Airway epithelial cell (primary cell): ENCODE results near the gene REPS1. TPM values are rescaled to one million over a fixed set of nuclear protein-coding genes. Genes with fewer than 3 reads are reported as not detected.

Experiments
- total RNA-seq: library from RNA; depleted of rRNA; stranded (reverse); fragments of >200 nt; gene quantifications from 2 replicates; pipeline ENCODE4 v1.2.3, GENCODE V29; 2015

Gene REPS1, protein sequence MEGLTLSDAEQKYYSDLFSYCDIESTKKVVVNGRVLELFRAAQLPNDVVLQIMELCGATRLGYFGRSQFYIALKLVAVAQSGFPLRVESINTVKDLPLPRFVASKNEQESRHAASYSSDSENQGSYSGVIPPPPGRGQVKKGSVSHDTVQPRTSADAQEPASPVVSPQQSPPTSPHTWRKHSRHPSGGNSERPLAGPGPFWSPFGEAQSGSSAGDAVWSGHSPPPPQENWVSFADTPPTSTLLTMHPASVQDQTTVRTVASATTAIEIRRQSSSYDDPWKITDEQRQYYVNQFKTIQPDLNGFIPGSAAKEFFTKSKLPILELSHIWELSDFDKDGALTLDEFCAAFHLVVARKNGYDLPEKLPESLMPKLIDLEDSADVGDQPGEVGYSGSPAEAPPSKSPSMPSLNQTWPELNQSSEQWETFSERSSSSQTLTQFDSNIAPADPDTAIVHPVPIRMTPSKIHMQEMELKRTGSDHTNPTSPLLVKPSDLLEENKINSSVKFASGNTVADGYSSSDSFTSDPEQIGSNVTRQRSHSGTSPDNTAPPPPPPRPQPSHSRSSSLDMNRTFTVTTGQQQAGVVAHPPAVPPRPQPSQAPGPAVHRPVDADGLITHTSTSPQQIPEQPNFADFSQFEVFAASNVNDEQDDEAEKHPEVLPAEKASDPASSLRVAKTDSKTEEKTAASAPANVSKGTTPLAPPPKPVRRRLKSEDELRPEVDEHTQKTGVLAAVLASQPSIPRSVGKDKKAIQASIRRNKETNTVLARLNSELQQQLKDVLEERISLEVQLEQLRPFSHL
- 26.8 and 32.6 TPM in 2 replicates for total RNA-seq

DNA sequence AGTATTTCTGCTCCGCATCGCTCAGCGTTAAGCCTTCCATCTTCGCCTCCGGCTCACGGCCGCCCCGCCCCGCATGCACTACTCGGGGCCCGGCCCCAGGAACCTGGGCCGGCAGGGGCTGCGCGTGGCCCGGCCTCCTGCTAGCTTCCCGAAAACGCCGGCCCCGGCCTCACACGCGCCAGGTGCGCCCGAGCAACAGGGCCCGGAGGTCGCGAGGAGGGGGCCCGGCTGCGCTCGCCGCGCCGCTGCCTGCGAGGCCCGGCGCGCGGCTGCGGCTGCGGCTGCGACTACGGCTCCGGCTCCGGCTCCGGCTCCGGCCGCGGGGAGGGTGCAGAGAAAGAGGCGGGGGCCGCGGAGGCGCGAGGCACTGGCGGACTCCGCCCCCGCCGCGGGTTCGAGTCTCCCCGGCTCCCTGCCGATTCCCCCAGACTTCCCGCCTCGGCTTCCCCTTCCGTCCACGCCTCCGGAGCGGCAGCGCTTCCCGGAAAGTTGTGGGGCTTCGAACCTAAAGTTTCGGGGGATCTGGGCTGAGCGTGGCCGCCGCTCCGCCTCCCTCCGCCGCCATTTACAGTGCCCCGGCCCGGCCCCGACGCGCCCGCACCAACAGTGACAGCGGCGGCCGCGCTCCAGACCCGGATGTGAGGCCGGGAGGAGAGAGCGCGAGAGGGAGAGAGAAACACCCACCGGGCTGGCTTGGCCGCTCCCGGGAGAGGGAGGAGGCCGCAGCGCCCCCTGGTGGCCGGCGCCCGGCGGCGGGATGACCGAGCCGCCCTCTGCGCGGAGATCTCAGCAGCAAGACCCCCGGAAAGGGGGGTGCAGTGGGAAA lies at the start of gene REPS1:
Gene REPS1, minus strand, starts transcription at position 611 of the 826 bp plus-strand sequence. Its CDS starts 571 bp downstream, at position 40.

DNA sequence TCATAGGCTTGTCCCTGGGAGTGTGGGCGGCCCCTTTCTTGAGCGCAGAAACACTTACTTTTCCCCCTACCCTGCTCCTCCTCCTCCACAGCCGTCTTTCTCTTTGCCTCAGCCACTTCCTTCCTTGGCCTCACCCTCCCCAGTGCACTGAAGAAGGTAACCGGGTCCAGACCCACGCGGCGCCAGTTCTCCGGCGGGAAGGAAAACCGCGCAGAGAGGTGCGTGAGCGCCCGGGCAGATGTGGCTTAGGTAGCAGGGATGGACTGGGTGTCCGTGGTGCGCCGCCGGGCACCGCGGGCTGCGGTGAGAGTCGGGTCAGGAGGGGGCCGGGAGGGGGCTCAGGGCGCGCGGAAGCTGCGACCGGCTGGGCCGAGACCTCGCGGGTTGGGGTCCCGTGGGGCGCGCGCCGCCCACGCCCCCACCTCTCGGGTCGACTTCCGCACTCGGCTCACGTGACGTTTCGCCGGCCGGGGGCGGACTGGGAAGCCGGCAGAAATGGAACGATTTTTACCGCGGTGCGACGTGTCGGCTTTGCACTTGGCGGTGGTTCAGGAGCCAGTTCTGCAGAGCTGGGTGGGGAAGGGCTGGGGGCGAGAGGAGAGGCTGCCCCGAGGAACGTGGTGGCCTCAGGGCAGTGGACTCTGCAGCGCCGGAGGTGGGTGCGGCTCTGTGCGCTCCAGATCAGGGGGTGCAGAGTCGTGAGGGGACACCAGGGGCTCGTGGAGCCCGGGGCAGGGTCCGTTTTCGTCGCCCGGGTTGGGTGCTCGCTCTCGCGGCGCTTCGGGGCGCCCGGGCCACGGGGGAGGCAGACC lies 40.8 kb upstream of the REPS1 start, which contains the start of gene ABRACL:
Gene ABRACL, plus strand, starts transcription at position 88 of the 812 bp plus-strand sequence. CDS start 5,416 bp downstream, outside the sequence.

Other genes starting within 250 kb of the REPS1 start
- 6.5 and 9.4 TPM in 2 replicates for gene CCDC28A, start 214.5 kb downstream of the REPS1 start, total RNA-seq
- gene ECT2L, start 192.2 kb downstream of the REPS1 start, total RNA-seq = not detected in 2 replicates
- gene ABRACL, start 40.5 kb upstream of the REPS1 start, total RNA-seq = 78.3 and 79.0 TPM in 2 replicates
- gene HECA, start 146.8 kb upstream of the REPS1 start, total RNA-seq = 8.8 and 11.6 TPM in 2 replicates